Right atrium auricular region (tissue), 2 donors: ENCODE measurements around the gene SAMMSON. TPM values are rescaled to one million over a fixed set of nuclear protein-coding genes. Genes with fewer than 3 reads are reported as not detected.

ENCODE experiments used
- DNase-seq: peaks from one replicate; pipeline ENCODE4 v3.0.0-alpha.2; 2019; ENCODE audit warnings: low spot score
- H3K27ac ChIP-seq, 2 donors: fragments of 200-600 bp; sonication (generic); 1 replicate in 1 of 2; 2 replicates in 1 of 2; pipeline ENCODE4 v1.5.1; 2016 to 2019
- H3K27me3 ChIP-seq, 2 donors: fragments of 200-600 bp; sonication (generic); one replicate each; pipeline versions ENCODE4 v1.5.1 to v1.6.0; 2017 to 2019
- H3K36me3 ChIP-seq: fragments of 200-600 bp; sonication (generic); one replicate; pipeline ENCODE4 v1.5.1; 2016
- H3K4me1 ChIP-seq, 2 donors: fragments of 200-600 bp; sonication (generic); one replicate each; pipeline versions ENCODE4 v1.5.1 to v1.6.0; 2017 to 2019
- H3K4me3 ChIP-seq, 2 donors: fragments of 200-600 bp; sonication (generic); 1 replicate in 1 of 2; 2 replicates in 1 of 2; pipeline ENCODE4 v1.5.1; 2017 to 2019; ENCODE audit warnings: mild to moderate bottlenecking in 1 of 2, moderate library complexity in 1 of 2
- H3K9me3 ChIP-seq, 2 donors: fragments of 200-600 bp; sonication (generic); one replicate each; pipeline ENCODE4 v1.5.1; 2019
- total RNA-seq, 2 donors: library from RNA; depleted of rRNA; stranded (reverse); fragments of >200 nt; gene quantifications; one replicate each; pipeline ENCODE4 v1.1.0, GENCODE V29; 2016
- TF ChIP-seq, protein P1 (sequence below), 2 donors: fragments of 200-600 bp; sonication (generic); IDR thresholded peaks; one replicate each; pipeline ENCODE4 v1.5.1; 2019; ENCODE audit warnings: antibody characterized with exemption in 2 of 2

Gene SAMMSON
- total RNA-seq, 2 donors from 2014 or later = not detected

DNA sequence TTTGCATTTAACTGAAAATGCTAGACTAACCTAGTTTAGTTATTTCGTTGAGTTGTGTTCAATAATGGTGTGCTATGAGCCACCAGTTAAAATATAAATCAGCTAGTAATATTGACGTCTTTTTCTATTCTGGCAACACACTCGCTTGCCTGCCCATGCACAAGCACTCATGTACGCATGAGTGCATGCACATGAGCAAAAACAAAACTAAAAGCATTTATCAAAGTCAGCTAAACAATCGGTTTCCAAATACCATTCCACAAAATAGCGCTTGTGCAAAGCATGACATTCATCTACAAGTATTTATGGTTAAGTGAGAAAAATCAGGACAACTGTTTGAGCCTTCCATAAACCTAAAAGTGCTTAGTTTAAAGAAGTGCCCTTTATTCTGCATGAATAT lies 13.1 kb upstream of the SAMMSON start:
- Histone ChIP-seq H3K36me3 (no peaks in the 10 kb centered on the region), H3K27ac (no peak overlapping the region), H3K4me3 (no peak overlapping the region), H3K27me3 (no peaks in the 10 kb centered on the region), H3K4me1 (no peaks in the 10 kb centered on the region), H3K9me3 (no peaks in the 10 kb centered on the region)
- TF ChIP-seq, protein P1, sequence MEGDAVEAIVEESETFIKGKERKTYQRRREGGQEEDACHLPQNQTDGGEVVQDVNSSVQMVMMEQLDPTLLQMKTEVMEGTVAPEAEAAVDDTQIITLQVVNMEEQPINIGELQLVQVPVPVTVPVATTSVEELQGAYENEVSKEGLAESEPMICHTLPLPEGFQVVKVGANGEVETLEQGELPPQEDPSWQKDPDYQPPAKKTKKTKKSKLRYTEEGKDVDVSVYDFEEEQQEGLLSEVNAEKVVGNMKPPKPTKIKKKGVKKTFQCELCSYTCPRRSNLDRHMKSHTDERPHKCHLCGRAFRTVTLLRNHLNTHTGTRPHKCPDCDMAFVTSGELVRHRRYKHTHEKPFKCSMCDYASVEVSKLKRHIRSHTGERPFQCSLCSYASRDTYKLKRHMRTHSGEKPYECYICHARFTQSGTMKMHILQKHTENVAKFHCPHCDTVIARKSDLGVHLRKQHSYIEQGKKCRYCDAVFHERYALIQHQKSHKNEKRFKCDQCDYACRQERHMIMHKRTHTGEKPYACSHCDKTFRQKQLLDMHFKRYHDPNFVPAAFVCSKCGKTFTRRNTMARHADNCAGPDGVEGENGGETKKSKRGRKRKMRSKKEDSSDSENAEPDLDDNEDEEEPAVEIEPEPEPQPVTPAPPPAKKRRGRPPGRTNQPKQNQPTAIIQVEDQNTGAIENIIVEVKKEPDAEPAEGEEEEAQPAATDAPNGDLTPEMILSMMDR (IDR thresholded peaks at IDR 0.05) = no peak
- DNase-seq = no peak

- Histone ChIP-seq H3K27ac (no peak overlapping the region), H3K27me3 (no peaks in the 10 kb centered on the region), H3K4me1 (no peaks in the 10 kb centered on the region), H3K4me3 (no peak overlapping the region), H3K9me3 (no peaks in the 10 kb centered on the region), H3K36me3 (no peaks in the 10 kb centered on the region)
- TF ChIP-seq, protein P1 (IDR thresholded peaks at IDR 0.05) = no peak
- DNase-seq = no peak
Observed at GRCh38 chr3:69987833-69988232, 11.7 kb upstream of the SAMMSON start.

DNA sequence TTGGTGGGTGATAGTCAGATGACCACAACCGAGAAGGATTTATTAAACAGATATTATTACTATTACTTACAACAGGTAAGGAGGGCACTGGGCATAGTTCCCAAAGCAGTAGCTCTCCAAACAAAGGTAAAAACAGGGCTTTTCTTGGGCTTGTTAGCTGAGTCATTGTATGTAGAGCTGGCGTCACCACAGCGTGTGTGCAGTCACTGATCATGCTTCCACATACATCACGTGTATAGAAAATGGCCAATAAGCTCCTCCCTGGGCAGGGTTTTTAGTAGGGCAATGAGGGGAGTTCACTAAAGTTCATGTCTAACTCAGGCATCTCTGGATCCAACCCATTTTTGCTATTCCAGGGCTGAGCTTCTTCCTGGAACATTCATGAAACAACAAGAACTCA lies 5.8 kb upstream of the SAMMSON start:
- no peak overlapping the region for H3K4me3 ChIP-seq
- no peak overlapping the region for H3K27ac ChIP-seq
- no peak for DNase-seq
- no peaks in the 10 kb centered on the region for H3K27me3 ChIP-seq
- TF ChIP-seq, protein P1 (IDR thresholded peaks at IDR 0.05) = no peak
- no peaks in the 10 kb centered on the region for H3K36me3 ChIP-seq
- no peaks in the 10 kb centered on the region for H3K4me1 ChIP-seq
- no peaks in the 10 kb centered on the region for H3K9me3 ChIP-seq

- no peaks in the 10 kb centered on the region for H3K36me3 ChIP-seq
- no peak overlapping the region for H3K4me3 ChIP-seq
- no peak overlapping the region for H3K27ac ChIP-seq
- H3K4me1 ChIP-seq = no peaks in the 10 kb centered on the region
- H3K9me3 ChIP-seq = no peaks in the 10 kb centered on the region
- H3K27me3 ChIP-seq = no peaks in the 10 kb centered on the region
- DNase-seq = no peak
- TF ChIP-seq, protein P1 (IDR thresholded peaks at IDR 0.05) = no peak
Observed at GRCh38 chr3:69994919-69995318, 4.6 kb upstream of the SAMMSON start.

DNA sequence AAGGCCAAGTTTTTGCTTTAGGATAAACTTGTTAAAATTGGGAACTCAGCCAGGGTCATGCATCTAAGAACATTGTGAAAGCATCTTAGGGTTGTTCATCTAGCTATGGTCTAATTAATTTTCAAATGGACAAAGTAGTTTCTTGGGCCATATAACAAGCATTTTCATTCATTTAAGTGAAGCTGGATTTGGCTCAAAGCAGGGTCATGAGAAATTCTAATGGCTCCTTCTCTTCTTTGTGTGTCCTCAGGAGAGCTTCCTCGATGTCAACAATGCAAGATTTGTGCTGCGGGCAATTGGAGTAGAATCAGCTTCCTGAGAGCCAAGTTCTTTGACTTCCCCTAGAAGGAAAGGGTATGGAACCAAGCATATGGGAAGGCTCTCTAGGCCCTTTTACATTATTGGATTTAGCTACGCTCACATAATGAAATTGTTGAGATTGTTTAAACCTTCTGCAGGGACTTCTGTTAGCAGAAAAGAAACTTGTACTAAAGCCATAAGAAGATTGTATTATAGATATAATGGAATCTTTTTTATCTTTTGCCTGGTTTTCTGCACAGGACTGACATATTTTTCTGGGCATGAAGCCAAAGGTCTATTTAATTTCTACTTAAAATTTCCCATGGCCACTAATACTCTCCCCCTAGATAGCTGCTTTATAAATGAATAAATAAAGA lies 1.8 kb upstream of the SAMMSON start:
- Histone ChIP-seq H3K4me3 (no peak overlapping the region), H3K36me3 (no peaks in the 10 kb centered on the region), H3K27ac (no peak overlapping the region), H3K27me3 (no peaks in the 10 kb centered on the region), H3K4me1 (no peaks in the 10 kb centered on the region), H3K9me3 (no peaks in the 10 kb centered on the region)
- no peak for DNase-seq
- TF ChIP-seq, protein P1 (IDR thresholded peaks at IDR 0.05) = no peak

DNA sequence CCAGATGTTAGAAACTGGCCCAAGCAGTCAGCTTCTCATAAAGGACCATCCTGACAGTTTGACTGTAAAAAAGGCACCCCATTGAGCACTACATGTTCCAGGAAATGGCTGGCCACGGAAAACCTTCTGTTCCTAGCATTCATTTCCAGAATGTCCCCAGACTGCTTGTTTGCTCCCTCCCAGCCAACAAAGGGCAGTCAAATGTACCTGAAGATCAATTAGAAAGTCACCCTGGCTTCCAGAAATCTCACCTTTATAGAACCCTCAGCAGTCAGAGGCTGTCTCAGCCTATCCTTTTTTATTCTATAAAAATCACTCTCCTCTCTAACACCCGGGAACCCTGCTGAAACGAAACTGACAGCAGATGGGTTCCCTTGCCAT lies 784 bp upstream of the SAMMSON start:
- H3K27ac ChIP-seq = no peak overlapping the region
- no peaks in the 10 kb centered on the region for H3K36me3 ChIP-seq
- H3K9me3 ChIP-seq = peaks cover 0 to 4% of the 10 kb centered on the region in 2 donors
- TF ChIP-seq, protein P1 (IDR thresholded peaks at IDR 0.05) = no peak
- DNase-seq = no peak
- H3K27me3 ChIP-seq = no peaks in the 10 kb centered on the region
- H3K4me1 ChIP-seq = no peaks in the 10 kb centered on the region
- H3K4me3 ChIP-seq = peak overlapping the region; percentile 3 to 25
